ENCODE measurements around the gene ZNF433. TPM values are rescaled to one million over a fixed set of nuclear protein-coding genes. Genes with fewer than 3 reads are reported as not detected.

The ZNF433 gene
- total and polyA plus RNA-seq, 12 donors, result 3.1 to 21.7 (median 5.0) TPM

Small RNA genes within 50 kb of the gene (small RNA-seq; reads per million reads assigned to genes)
- gene RNA5SP464 (0 reads per million in 2 donors), gene RNA5SP465 (0 reads per million in 2 donors), gene RNA5SP466 (0 reads per million in 2 donors)

Other genes with a start within 250 kb of the ZNF433 start
- gene ZNF491, start 237.2 kb downstream of the ZNF433 start, total RNA-seq, result 1 to 10 TPM in 8 of 9 donors, under 1 TPM in 1; 0.24 to 7.2 (median 3.7) TPM
- 1 to 10 TPM; 1.2 to 3.5 (median 2.2) TPM for gene ZNF491, start 237.2 kb downstream of the ZNF433 start, polyA plus RNA-seq
- gene ZNF440, start 221.4 kb downstream of the ZNF433 start, total RNA-seq, result 10 to 100 TPM in 4 of 9 donors, 1 to 10 TPM in 5; 4.0 to 14.5 (median 9.5) TPM
- 1 to 10 TPM; 3.4 to 7.3 (median 5.9) TPM for gene ZNF440, start 221.4 kb downstream of the ZNF433 start, polyA plus RNA-seq
- gene ZNF439, start 187.0 kb downstream of the ZNF433 start, total RNA-seq, result 10 to 100 TPM in 1 of 9 donors, 1 to 10 TPM in 8; 2.5 to 13.1 (median 5.7) TPM
- gene ZNF439, start 187.0 kb downstream of the ZNF433 start, polyA plus RNA-seq, result 1 to 10 TPM; 4.4 to 9.8 (median 6.3) TPM
- gene ZNF69, start 147.9 kb downstream of the ZNF433 start, total RNA-seq, result 100 to 1,000 TPM in 1 of 9 donors, 10 to 100 TPM in 6, 1 to 10 TPM in 2; 5.5 to 138 (median 12.9) TPM
- 10 to 100 TPM in 1 of 3 donors, 1 to 10 TPM in 2; 6.7 to 11.8 (median 6.9) TPM for gene ZNF69, start 147.9 kb downstream of the ZNF433 start, polyA plus RNA-seq
- 10 to 100 TPM in 5 of 9 donors, 1 to 10 TPM in 4; 5.5 to 19.7 (median 11.7) TPM for gene ZNF700, start 110.6 kb downstream of the ZNF433 start, total RNA-seq
- gene ZNF700, start 110.6 kb downstream of the ZNF433 start, polyA plus RNA-seq, result 10 to 100 TPM in 2 of 3 donors, 1 to 10 TPM in 1; 7.9 to 27.3 (median 25.1) TPM
- gene ZNF763, start 70.6 kb downstream of the ZNF433 start, total RNA-seq, result 1 to 10 TPM; 1.8 to 6.2 (median 4.2) TPM
- gene ZNF763, start 70.6 kb downstream of the ZNF433 start, polyA plus RNA-seq, result 10 to 100 TPM in 1 of 3 donors, 1 to 10 TPM in 2; 5.5 to 11.9 (median 7.2) TPM
- under 1 TPM in 8 of 9 donors, not detected in 1; 0.25 to 0.68 (median 0.28) TPM for gene ZNF878, start 17.3 kb upstream of the ZNF433 start, total RNA-seq
- under 1 TPM; 0.20 to 0.32 (median 0.24) TPM for gene ZNF878, start 17.3 kb upstream of the ZNF433 start, polyA plus RNA-seq
- gene ZNF844, start 29.1 kb upstream of the ZNF433 start, total RNA-seq, result 10 to 100 TPM in 3 of 9 donors, 1 to 10 TPM in 6; 5.2 to 14.4 (median 9.9) TPM
- gene ZNF844, start 29.1 kb upstream of the ZNF433 start, polyA plus RNA-seq, result 10 to 100 TPM in 1 of 3 donors, 1 to 10 TPM in 2; 1.2 to 11.2 (median 2.2) TPM
- gene ZNF20, start 104.7 kb upstream of the ZNF433 start, total RNA-seq, result 1 to 10 TPM; 1.2 to 8.8 (median 4.4) TPM
- 1 to 10 TPM; 3.6 to 3.9 (median 3.7) TPM for gene ZNF20, start 104.7 kb upstream of the ZNF433 start, polyA plus RNA-seq
- 10 to 100 TPM in 2 of 9 donors, 1 to 10 TPM in 7; 5.1 to 14.1 (median 8.8) TPM for gene ZNF625, start 121.1 kb upstream of the ZNF433 start, total RNA-seq
- 1 to 10 TPM; 1.7 to 7.2 (median 4.5) TPM for gene ZNF625, start 121.1 kb upstream of the ZNF433 start, polyA plus RNA-seq
- gene ZNF136, start 127.4 kb upstream of the ZNF433 start, total RNA-seq, result 10 to 100 TPM in 8 of 9 donors, 1 to 10 TPM in 1; 5.8 to 19.8 (median 11.7) TPM
- gene ZNF136, start 127.4 kb upstream of the ZNF433 start, polyA plus RNA-seq, result 1 to 10 TPM; 5.1 to 9.9 (median 5.9) TPM

All from adrenal gland (tissue), 12 donors.